HG03039 (cell line): ENCODE measurements around the gene ADCY9.
"Not testable (repeated sequence)": the region's sequence is repeated elsewhere in the genome, so short reads cannot be mapped to it uniquely, and the experiment has no call there.

Source experiments
- ATAC-seq: cut with Tn5 transposase; IDR thresholded peaks from one replicate; pipeline ENCODE4 v1.9.1; 2021; ENCODE audit warnings: mild to moderate bottlenecking, moderate library complexity; ENCODE audit not compliant: unreplicated experiment

ADCY9 gene

DNA sequence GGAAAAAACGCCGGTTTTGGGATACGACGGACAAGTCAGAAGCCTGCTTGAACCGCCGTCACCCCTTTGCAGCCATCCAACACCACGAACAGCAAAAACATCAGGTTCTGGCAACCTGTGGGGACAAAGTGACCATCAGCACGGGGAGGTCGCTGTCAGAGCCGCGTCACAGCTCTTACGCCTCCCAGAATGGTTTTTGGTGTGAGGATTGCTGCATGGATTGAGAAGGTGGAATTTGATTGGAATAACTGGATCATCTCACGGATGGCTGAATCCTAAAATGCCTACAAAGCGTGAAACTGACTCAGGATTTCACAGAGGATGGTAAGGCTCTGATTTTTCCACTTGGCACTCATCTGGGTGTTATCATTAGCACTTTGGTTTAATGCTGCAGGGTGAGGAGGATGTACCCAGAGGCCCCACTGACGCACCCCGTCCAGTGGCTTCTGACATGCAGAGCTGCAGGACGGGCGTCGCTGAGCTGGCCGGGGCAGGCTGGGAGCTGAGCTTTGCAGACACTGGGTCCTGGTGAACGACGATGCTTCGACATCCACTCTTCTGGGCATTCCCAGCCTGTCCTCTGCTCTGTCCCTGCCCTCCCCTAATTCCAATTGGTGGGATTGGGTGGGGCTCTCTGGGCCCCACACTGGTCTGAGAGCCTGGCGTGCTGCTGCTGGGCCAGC, 162.4 kb downstream of the ADCY9 start:
- no peak for ATAC-seq

DNA sequence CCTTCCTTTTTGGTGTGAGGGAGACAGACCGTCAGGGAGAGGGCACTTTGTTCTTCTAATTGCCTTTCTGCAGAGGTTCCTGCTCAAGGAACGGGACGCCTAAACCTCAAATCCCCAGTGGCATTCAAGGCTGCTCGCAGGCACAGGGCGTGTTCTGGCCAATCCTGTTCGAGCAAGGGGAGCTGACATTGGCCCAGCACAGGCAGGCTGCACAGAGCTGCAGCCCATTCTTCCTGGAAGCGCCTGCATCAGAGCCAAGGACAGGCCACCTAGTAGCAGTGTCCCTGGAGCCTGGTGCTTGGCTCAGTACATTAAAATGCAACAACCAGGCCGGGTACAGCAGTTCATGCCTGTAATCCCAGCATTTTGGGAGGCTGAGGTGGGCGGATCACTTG, 163.5 kb downstream of the ADCY9 start:
- no peak for ATAC-seq

DNA sequence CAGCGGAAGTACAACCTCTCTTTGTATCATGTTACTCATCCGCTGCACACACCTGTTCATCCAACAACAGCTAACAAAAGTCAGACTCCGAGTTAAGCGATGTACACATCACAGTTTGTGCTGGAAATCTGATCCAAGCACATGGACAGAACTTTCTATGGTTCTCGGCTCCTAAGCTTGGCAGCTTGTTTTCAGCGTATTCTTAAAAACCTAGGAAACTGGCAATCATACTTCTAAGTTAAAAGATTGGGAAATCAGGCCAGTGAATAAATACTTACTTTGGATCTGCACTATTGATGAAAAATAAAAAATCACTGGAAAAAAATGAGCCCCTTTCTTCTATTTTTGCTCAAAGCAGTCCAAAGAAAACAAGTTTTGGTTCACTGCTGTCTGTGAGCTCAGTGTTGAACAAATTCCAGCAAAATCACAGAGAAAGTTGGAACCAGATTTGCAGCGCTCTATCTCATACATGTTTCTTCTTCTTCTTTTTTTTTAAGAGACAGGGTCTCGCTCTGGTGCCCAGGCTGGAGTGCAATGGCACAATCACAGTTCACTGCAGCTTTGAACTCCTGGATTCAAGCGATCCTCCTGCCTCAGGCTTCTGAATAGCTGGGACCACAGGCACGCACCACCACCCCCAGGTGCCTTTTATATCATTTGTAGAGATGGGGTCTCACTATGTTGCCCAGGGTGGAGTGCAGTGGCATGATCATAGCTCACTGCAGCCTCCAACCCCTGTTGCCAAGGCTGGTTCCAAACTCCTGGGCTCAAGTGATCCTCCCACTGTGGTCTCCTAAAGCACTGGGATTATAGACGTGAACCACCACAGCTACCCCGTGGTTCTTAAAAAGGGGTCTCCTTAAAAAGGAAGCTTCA, 164.1 kb downstream of the ADCY9 start:
- ATAC-seq, result no peak

DNA sequence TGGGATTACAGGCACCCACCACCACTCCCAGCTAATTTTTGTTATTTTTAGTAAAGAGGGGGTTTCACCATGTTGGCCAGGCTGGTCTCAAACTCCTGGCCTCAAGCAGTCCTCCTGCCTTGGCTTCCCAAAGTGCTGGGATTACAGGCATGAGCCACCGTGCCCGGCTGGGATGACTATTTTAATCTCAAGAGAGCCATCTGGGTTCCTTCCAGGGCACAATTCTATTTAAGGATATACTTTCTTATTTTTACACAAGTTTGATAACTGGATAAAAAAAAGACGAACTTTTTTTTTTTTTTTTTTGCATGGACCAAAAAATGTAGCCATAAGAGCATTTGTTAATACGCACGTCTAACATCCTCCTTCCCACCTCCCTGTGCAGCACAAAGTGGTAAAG, 164.9 kb downstream of the ADCY9 start:
- not testable (repeated sequence) for ATAC-seq

DNA sequence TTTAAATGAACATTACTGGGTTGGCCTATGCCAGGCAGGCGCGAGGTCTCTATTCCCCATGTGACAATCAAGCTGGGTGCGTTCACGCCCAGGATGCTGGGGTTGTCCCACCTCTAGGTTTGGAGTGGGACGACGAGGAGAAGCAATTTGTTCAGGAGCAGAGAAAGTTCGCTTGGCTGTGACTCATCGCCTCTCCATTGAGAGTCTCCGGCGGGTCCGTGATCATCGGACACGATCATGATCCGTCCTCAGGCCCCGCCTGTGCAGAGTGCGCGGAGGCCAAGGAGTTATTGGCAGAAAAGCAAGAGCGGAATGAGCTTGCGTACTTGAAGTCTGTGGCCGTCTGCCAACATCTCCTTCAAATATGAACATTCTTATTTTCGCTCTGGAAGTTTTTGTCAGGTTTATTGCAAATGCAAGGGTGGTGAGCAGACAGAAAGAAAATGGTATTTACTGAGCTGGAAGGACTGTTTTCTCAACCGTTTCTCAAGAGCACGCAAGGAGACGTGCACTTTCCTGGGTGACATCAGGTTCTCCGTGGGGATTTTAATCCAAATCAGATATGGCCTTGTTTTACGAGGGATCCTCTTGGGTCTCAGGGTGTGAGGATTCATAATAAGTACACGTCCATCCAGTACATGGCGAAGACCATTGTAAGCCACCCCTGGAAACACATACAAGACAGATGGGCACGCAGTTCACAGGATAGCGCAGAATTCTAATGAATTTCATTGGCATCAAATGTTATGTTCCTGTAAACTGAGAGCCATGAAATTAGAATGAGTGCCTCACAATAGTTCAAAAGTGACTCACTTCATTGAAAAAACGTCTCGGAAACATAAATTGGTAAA, 165.7 kb downstream of the ADCY9 start:
- no peak for ATAC-seq

DNA sequence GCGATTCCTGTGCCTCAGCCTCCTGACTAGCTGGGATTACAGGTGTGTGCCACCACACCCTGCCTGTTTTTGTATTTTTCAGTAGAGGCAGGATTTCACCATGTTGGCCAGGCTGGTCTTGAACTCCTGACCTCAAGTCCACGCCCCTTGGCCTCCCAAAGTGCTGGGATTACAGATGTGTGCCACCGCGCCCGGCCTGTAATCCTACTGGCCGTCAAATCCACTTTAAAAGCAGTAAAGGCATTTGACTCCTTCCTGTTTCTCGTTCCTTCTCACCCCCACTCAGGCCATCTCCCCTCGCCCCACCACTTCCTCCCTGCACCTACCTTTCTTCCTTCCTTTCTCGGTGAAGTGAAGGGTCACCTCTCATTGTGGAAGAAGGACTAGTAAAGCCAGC, 166.3 kb downstream of the ADCY9 start:
- no peak for ATAC-seq

DNA sequence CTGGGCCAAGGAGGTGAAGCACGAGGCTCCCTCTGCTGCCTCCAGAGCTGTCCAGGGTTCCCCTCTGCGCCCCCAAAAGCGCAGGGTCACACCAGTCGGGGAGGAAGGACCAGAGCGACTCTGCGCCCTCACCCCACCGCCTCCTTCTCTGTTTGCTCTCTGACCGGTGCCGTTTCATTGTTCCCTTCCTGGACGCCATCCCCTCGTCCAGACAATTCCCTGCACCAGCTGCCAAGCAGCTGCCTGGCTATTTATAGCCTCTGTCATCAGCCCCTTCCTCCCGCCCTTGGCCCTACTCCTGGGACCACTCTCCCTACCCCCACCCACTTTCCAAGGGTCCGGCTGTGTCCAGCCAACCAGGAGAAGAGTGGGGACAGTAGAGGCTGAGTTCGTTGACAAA, 167.0 kb downstream of the ADCY9 start:
- ATAC-seq, result no peak

DNA sequence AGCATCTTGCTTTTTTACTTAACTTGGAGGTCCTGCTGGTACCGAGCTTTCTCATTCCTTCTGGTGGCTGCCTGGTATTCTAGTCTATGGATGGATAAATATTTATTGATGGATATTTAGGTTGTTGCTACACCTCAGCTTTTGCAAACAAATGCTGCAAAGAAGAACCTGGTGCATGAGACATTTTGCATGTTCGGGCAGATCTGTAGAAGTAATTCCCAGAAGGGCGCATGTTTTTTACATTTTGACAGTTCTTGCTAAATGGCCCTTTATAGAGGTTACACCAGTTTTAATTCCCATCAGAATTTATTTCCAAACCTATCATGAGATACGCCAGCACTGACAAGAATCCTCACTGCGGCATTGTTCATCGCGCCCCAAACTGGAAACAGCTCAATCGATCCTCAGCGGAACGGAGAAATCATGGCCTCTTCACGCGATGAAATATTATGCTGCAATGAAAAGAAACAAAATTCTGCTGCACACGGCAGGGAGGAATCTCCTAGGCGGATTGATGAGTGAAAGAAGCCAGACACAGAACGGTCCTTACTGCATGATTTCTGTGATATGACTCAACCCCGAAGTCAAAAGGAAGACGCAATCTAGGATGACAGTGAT, 167.8 kb downstream of the ADCY9 start:
- ATAC-seq, result no peak

DNA sequence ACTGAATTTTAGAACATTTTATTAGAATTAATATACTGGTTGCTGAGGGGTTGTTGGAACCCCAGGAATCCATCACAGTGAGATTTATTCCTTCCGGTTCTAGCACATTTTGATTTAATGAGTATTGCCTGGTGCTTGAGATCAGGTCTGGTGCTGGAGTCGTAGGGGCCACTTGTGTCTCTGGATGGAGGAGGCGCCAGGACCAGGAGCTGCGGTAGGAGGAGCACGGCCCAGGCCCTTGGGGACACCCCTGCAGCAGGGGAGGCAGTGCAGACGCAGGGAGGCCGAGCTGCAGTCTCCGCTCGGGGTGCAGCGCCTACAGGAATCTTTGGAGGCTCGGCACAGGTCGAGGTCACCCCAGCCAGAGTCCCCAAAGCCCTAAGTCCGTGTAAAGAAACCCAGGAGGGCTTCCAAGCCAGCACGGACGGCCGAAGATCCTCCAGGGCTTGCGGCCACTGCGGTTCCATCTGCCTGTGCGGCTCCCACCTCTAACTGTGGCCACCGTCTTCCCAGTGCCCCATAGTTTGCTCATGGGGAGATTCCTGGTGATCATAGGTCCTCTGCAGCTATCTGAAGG, 169.6 kb downstream of the ADCY9 start:
- ATAC-seq, result no peak

DNA sequence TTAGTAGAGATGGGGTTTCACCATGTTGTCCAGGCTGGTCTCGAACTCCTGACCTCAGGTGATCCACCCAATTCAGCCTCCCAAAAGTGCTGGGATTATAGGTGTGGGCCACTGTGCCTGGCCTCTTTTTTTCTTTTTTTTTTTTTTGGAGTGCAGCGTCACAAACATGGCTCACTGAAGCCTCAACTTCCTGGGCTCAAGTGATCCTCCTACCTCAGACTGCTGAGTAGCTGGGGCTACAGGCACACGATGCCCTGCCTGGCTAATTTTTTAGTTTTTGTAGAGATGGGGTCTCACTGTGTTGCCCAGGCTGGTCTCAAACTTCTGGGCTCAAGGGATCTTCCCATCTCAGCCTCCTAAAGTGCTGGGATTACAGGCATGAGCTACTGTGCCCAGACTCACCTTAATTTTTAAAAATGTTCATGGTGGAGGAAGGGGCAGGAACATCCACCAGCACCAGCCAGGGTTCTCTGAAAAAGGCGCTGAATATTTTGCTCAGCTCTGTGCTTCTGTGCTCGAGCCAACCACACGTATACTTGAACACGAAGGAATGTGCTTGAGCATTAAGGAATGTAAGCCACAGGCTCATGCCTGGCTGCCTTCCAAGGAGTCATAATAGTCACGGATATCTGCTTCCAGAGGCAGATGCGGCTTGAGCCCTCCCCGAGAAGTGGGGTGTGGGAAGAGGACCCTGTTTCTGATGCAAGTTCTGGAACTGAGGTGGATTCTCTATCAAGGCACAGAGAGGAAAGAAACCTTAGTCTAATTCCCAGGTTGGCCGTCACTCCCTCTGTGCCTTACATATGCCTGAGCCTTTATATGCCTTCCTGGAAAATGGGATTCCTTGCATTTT, 170.3 kb downstream of the ADCY9 start:
- ATAC-seq, result no peak

DNA sequence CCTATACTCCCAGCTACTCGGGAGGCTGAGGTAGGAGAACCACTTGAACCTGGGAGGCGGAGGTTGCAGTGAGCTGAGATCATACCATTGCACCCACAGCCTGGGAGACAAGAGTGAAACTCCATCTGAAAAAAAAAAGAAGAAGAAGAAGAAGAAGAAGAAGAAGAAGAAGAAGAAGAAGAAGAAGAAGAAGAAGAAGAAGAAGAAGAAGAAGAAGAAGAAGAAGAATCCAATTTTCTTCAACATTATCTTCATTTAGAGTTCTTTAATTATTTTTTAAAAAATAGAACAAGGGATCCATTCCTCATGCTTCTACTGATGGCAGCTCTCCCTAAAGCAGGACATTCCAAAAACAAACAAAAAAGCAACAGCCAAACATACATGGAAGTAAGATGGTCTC, 171.8 kb downstream of the ADCY9 start:
- ATAC-seq, result not testable (repeated sequence)

DNA sequence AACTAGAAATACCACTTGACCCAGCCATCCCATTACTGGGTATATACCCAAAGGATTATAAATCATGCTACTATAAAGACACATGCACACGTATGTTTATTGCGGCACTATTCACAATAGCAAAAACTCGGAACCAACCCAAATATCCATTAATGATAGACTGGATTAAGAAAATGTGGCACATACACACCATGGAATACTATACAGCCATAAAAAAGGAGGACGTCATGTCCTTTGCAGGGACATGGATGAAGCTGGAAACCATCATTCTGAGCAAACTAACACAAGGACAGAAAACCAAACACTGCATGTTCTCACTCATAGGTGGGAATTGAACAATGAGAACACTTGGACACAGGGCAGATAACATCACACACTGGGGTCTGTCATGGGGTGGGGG, 174.1 kb downstream of the ADCY9 start:
- ATAC-seq, result not testable (repeated sequence)

DNA sequence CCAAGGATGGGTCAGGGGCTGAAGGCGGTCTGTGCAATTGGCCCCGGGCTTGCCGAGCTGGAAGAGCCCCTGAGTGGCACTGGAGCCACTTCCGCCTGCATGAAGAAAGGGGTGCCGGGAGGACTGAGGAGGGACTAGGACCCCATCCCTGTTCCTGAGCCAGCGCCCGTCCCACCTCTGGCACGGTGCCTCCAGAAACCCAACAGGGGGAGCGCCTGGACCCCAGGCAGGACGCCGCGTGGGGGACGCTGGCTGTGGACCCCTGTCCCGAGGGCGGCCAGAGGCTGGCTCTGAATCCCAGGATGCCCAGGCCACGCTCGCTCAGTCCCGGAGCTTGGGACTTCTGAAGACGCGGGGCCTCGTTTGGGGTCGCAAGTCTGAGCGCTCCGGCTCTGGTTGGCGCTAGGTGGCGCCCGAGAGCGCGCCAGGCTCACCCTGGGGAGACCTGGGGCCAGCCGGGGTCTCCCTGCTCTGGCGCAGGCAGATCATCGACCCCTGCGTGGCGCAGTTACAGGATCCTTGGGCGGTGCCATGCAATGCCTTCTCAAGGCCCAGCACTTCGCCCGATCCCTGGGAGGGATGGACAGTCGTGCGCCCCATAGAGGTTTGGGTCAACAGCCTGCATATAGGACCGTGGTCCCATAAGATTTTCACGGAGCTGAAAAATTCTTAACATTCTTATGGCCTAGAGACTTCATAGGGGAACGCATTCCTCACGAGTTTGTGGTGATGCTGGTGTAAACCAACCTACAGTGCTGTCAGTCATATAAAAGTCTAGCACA, 177.2 kb downstream of the ADCY9 start:
- no peak for ATAC-seq

DNA sequence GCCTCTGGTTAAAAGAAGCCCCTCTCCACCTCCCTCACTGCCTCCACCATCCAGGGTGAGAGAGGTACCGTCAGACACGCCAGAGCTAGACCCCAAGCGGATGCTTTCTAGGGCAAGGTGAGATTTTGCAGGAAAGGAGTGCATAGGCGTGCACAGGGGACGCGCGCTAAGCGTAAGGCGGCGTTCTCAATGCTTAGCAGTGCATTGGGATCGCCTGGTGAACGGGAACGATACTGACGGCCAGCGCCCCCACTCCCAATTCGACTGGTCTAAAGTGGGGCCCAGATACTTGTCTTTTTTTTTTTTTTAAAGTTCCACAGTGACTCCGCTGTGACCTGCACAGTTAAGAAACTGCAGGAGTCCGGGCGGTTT, 177.8 kb downstream of the ADCY9 start:
- no peak for ATAC-seq

DNA sequence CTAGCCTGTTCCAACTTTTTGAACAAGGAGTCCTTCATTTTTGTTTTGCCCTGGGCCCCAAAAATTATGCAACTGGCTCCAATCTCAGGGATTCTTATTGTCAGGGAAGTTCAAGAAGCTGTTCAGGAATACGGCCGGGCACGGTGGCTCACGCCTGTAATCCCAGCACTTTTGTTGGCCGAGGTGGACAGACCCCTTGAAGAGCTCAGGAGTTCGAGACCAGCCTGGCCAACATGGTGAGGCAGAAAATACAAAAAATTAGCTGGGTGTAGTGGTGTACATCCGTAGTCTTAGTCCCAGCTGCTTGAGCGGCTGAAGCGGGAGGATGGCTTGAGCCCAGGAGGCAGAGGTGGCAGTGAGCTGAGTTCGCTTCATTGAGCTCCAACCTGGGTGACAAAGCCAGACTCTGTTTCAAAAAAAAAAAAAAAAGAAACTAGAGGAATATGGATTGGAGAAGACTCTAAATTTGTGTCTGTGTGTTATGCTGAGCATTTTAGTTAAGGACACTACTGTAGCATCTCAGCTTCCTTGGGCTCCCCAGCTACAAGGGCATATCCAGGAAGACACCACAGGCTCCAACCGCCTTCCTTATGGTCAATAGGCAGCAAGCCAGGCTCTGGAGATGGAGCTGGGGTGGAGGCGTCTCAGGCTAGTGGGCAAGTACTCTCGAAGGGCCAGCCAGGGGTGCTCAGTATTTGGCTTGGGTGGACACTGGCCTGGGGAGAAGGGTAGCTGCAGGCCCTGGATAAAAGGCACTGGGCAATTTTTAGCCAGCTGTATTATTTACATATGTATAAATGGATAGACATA, 179.0 kb downstream of the ADCY9 start:
- ATAC-seq, result no peak

DNA sequence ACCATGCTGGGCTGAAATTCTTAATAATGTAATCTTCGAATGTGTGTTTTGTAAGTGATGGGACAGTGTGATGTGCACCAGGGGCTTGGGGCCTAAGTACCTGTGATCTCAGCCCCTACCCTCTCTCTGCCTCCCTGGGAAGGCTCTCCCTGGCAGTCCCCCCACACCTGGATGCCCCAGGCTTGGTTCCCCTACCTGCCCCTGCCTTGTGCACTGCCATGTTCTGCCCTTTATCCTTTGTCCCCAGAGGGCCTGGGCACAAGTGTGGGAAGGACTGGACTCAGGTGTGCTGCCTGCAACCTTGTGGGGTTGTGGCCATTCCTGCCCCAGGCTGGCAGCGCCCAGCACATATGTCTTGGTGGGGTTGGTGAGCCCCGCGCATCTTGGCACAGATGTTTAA, 180.3 kb downstream of the ADCY9 start:
- no peak for ATAC-seq

DNA sequence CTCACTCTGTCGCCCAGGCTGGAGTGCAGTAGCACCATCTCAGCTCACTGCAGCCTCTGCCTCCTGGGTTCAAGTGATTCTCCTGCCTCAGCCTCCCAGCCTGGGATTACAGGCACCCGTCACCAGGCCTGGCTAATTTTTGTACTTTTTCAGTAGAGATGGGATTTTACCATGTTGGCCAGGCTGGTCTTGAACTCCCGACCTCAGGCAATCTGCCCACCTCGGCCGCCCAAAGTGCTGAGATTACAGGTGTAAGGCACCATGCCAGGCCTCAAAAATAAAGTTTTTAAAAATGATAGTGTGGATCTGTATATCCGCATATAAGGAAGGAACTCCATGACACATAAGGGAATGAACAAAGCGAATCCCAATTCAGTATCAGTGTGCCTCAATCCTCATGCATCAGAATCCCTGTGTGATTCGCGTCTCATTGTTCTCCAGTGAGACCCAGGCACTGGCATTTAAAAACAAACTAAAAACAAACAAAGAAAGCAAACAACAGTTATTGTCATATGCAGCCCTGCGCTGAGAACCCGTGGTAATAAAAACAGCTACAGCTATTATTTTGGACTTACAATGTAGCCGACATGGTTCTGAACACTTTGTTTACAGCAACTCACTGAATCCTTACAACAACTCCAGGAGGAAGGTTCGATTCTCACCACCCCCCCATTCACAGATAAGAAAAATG, 181.6 kb downstream of the ADCY9 start:
- no peak for ATAC-seq

DNA sequence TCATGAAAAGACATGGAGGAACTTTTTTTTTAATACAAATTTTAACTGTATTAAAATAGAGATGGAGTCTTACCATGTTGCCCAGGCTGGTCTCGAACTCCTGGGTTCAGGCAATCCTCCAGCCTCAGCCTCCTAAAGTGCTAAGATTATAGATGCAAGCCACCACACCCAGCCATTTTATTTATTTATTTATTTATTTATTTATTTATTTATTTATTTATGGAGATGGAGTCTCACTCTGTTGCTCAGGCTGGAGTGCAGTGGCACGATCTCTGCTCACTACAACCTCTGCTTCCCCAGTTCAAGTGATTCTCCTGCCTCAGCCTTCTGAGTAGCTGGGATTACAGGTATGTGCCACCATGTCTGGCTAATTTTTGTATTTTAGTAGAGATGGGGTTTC, 189.1 kb downstream of the ADCY9 start:
- ATAC-seq, result not testable (repeated sequence)
